IPS-11a (cell line): ENCODE measurements around the gene RXFP1.
"Not testable (repeated sequence)": the region's sequence is repeated elsewhere in the genome, so short reads cannot be mapped to it uniquely, and the experiment has no call there.

Experiments used
- H3K4me3 ChIP-seq: one replicate; pipeline ENCODE4 v1.5.1; 2013; ENCODE audit warnings: low read depth, low read length, control low read depth

The RXFP1 gene

GRCh38 chr4:158610790-158611189 lies 89.1 kb downstream of the RXFP1 start:
- H3K4me3 ChIP-seq, result no peak overlapping the region

GRCh38 chr4:158613046-158613445 lies 91.4 kb downstream of the RXFP1 start:
- H3K4me3 ChIP-seq, result no peak overlapping the region

- no peak overlapping the region for H3K4me3 ChIP-seq
Observed at GRCh38 chr4:158617956-158618355, 96.3 kb downstream of the RXFP1 start.

- no peak overlapping the region for H3K4me3 ChIP-seq
Observed at GRCh38 chr4:158621729-158622128, 100.0 kb downstream of the RXFP1 start.

GRCh38 chr4:158622251-158622650 lies 100.6 kb downstream of the RXFP1 start:
- H3K4me3 ChIP-seq, result no peak overlapping the region

GRCh38 chr4:158624889-158625478 lies 103.3 kb downstream of the RXFP1 start:
- no peak overlapping the region for H3K4me3 ChIP-seq

- no peak overlapping the region for H3K4me3 ChIP-seq
Observed at GRCh38 chr4:158625544-158625943, 103.9 kb downstream of the RXFP1 start.

GRCh38 chr4:158630893-158631292 lies 109.2 kb downstream of the RXFP1 start:
- no peak overlapping the region for H3K4me3 ChIP-seq

GRCh38 chr4:158636619-158637018 lies 114.9 kb downstream of the RXFP1 start:
- H3K4me3 ChIP-seq, result no peak overlapping the region

GRCh38 chr4:158644356-158644755 lies 122.7 kb downstream of the RXFP1 start:
- no peak overlapping the region for H3K4me3 ChIP-seq

- no peak overlapping the region for H3K4me3 ChIP-seq
Observed at GRCh38 chr4:158644760-158645159, 123.1 kb downstream of the RXFP1 start.

GRCh38 chr4:158649111-158649680 lies 127.5 kb downstream of the RXFP1 start:
- H3K4me3 ChIP-seq, result no peak overlapping the region

GRCh38 chr4:158652920-158653319 lies 131.2 kb downstream of the RXFP1 start:
- no peak overlapping the region for H3K4me3 ChIP-seq

GRCh38 chr4:158656439-158656838 lies 134.8 kb downstream of the RXFP1 start:
- H3K4me3 ChIP-seq, result no peak overlapping the region

- H3K4me3 ChIP-seq, result no peak overlapping the region
Observed at GRCh38 chr4:158657291-158657690, 135.6 kb downstream of the RXFP1 start.

GRCh38 chr4:158663255-158663654 lies 141.6 kb downstream of the RXFP1 start:
- not testable (repeated sequence) for H3K4me3 ChIP-seq

GRCh38 chr4:158663707-158664625 lies 142.3 kb downstream of the RXFP1 start:
- H3K4me3 ChIP-seq, result not testable (repeated sequence)

- no peak overlapping the region for H3K4me3 ChIP-seq
Observed at GRCh38 chr4:158664806-158665205, 143.1 kb downstream of the RXFP1 start.

- no peak overlapping the region for H3K4me3 ChIP-seq
Observed at GRCh38 chr4:158666892-158667291, 145.2 kb downstream of the RXFP1 start.

- H3K4me3 ChIP-seq, result no peak overlapping the region
Observed at GRCh38 chr4:158667651-158668198, 146.0 kb downstream of the RXFP1 start.

GRCh38 chr4:158669310-158669709 lies 147.6 kb downstream of the RXFP1 start:
- no peak overlapping the region for H3K4me3 ChIP-seq
